HEK293 (cell line): ENCODE results near the gene PCA3.
A peak's percentile ranks its signal among the peaks of the same experiment; 100 is the strongest.

ENCODE experiments used
- CTCF ChIA-PET: fragments of 350-600 bp; formaldehyde crosslinking; extraction: SDS; loops from one replicate; lab custom pipeline; 2021; ENCODE audit warnings: antibody characterized with exemption; lab: Yijun Ruan, JAX
- POLR2A ChIA-PET: fragments of 300-600 bp; formaldehyde crosslinking; extraction: SDS; loops from one replicate; lab custom pipeline; 2020; ENCODE audit warnings: antibody characterized with exemption, inconsistent platforms; lab: Yijun Ruan, JAX
- H3K27ac ChIP-seq: fragments of 200-500 bp; sonication (Bioruptor generic); 2 replicates; pipeline ENCODE4 v1.5.1; 2014; ENCODE audit warnings: low read depth, low read length, control low read depth, inconsistent platforms; ENCODE audit errors: extremely low read depth
- H3K36me3 ChIP-seq, 2 experiments: fragments of 200-500 bp in 1 of 2; sonication (Bioruptor generic) in 1 of 2; 1 replicate in 1 of 2; 2 replicates in 1 of 2; pipeline ENCODE4 v1.5.1; 2014 to 2017; ENCODE audit warnings: inconsistent platforms in 2 of 2, low read length in 2 of 2; ENCODE audit not compliant: control insufficient read depth in 2 of 2, insufficient read depth in 1 of 2
- H3K4me1 ChIP-seq: fragments of 200-500 bp; sonication (Bioruptor generic); 2 replicates; pipeline ENCODE4 v1.5.1; 2014; ENCODE audit warnings: mild to moderate bottlenecking, low read length, inconsistent platforms; ENCODE audit not compliant: control insufficient read depth, insufficient read depth
- H3K4me3 ChIP-seq: 2 replicates; pipeline ENCODE4 v1.5.1; 2011; ENCODE audit warnings: low read depth, mild to moderate bottlenecking, control low read depth, low read length, moderate library complexity
- H3K9me3 ChIP-seq: fragments of 200-500 bp; sonication (Bioruptor generic); 2 replicates; pipeline ENCODE4 v1.5.1; 2014; ENCODE audit warnings: low read depth, low read length, inconsistent platforms; ENCODE audit not compliant: control insufficient read depth, insufficient read depth
- BCL11A ChIP-seq: fragments of 450-650 bp; formaldehyde crosslinking; IDR thresholded peaks from 2 replicates; pipeline ENCODE4 v1.5.1; 2016; ENCODE audit warnings: low read depth, missing biosample characterization, missing genetic modification characterization
- GLI2 ChIP-seq: fragments of 450-650 bp; formaldehyde crosslinking; IDR thresholded peaks from 2 replicates; pipeline ENCODE4; 2017; ENCODE audit warnings: missing biosample characterization, missing genetic modification characterization, low read depth, borderline replicate concordance
- MYNN ChIP-seq: fragments of 450-650 bp; formaldehyde crosslinking; IDR thresholded peaks from 2 replicates; pipeline ENCODE4 v1.5.1; 2016; ENCODE audit warnings: missing biosample characterization, missing genetic modification characterization, borderline replicate concordance
- SCRT2 ChIP-seq: fragments of 450-650 bp; formaldehyde crosslinking; IDR thresholded peaks from 2 replicates; pipeline ENCODE4 v1.5.1; 2016; ENCODE audit warnings: missing biosample characterization, missing genetic modification characterization
- TRIM28 ChIP-seq: IDR thresholded peaks from 2 replicates; pipeline ENCODE4 v1.6.1; 2011; ENCODE audit warnings: low read length, control low read depth, borderline replicate concordance
- ZBTB48 ChIP-seq: fragments of 450-650 bp; formaldehyde crosslinking; IDR thresholded peaks from 2 replicates; pipeline ENCODE4 v1.5.1; 2016; ENCODE audit warnings: missing biosample characterization, missing genetic modification characterization
- ZBTB7A ChIP-seq: fragments of 450-650 bp; formaldehyde crosslinking; IDR thresholded peaks from 2 replicates; pipeline ENCODE4 v1.5.1; 2016; ENCODE audit warnings: low read depth, missing biosample characterization, missing genetic modification characterization
- ZFP41 ChIP-seq: fragments of 450-650 bp; formaldehyde crosslinking; IDR thresholded peaks from 2 replicates; pipeline ENCODE4 v1.5.1; 2016; ENCODE audit warnings: missing biosample characterization, missing genetic modification characterization, borderline replicate concordance
- ZIC2 ChIP-seq: fragments of 450-650 bp; formaldehyde crosslinking; IDR thresholded peaks from 2 replicates; pipeline ENCODE4 v1.5.1; 2016; ENCODE audit warnings: missing biosample characterization, missing genetic modification characterization
- ZNF121 ChIP-seq: fragments of 450-650 bp; formaldehyde crosslinking; IDR thresholded peaks from 2 replicates; pipeline ENCODE4 v1.5.1; 2016; ENCODE audit warnings: missing biosample characterization, missing genetic modification characterization
- ZNF266 ChIP-seq: fragments of 450-650 bp; formaldehyde crosslinking; IDR thresholded peaks from 2 replicates; pipeline ENCODE4 v1.5.1; 2016; ENCODE audit warnings: missing biosample characterization, missing genetic modification characterization, low read depth
- ZNF292 ChIP-seq: fragments of 450-650 bp; formaldehyde crosslinking; IDR thresholded peaks from 2 replicates; pipeline ENCODE4 v1.5.1; 2016; ENCODE audit warnings: low read depth, missing biosample characterization, missing genetic modification characterization, borderline replicate concordance
- ZNF350 ChIP-seq: fragments of 450-650 bp; formaldehyde crosslinking; IDR thresholded peaks from 2 replicates; pipeline ENCODE4 v1.5.0; 2017; ENCODE audit warnings: missing biosample characterization, mild to moderate bottlenecking, missing genetic modification characterization
- ZNF426 ChIP-seq: fragments of 450-650 bp; formaldehyde crosslinking; IDR thresholded peaks from 2 replicates; pipeline ENCODE4 v1.5.1; 2017; ENCODE audit warnings: missing biosample characterization, missing genetic modification characterization, mild to moderate bottlenecking, inconsistent platforms, moderate library complexity
- ZNF449 ChIP-seq: fragments of 450-650 bp; formaldehyde crosslinking; IDR thresholded peaks from 2 replicates; pipeline ENCODE4 v1.5.1; 2017; ENCODE audit warnings: missing biosample characterization, mild to moderate bottlenecking, missing genetic modification characterization, moderate library complexity
- ZNF600 ChIP-seq: fragments of 450-650 bp; formaldehyde crosslinking; IDR thresholded peaks from 2 replicates; pipeline ENCODE4 v1.5.1; 2016; ENCODE audit warnings: missing biosample characterization, missing genetic modification characterization
- ZNF629 ChIP-seq: fragments of 450-650 bp; formaldehyde crosslinking; IDR thresholded peaks from 2 replicates; pipeline ENCODE4 v1.5.1; 2017; ENCODE audit warnings: missing biosample characterization, missing genetic modification characterization
- ZNF768 ChIP-seq: fragments of 450-650 bp; formaldehyde crosslinking; IDR thresholded peaks from 2 replicates; pipeline ENCODE4 v1.5.1; 2018; ENCODE audit warnings: missing biosample characterization, mild to moderate bottlenecking, missing genetic modification characterization
- ZNF785 ChIP-seq: fragments of 450-650 bp; formaldehyde crosslinking; IDR thresholded peaks from 2 replicates; pipeline ENCODE4 v1.5.1; 2016; ENCODE audit warnings: missing biosample characterization, missing genetic modification characterization
- ZSCAN30 ChIP-seq: fragments of 450-650 bp; IDR thresholded peaks from 2 replicates; pipeline ENCODE4 v1.5.1; 2018; ENCODE audit warnings: missing biosample characterization, mild to moderate bottlenecking, missing genetic modification characterization, moderate library complexity
- ZSCAN5A ChIP-seq: fragments of 450-650 bp; formaldehyde crosslinking; IDR thresholded peaks from 2 replicates; pipeline ENCODE4 v1.5.1; 2016; ENCODE audit warnings: missing biosample characterization, missing genetic modification characterization
- TF ChIP-seq, protein P1 (sequence below): fragments of 450-650 bp; formaldehyde crosslinking; IDR thresholded peaks from 2 replicates; pipeline ENCODE4 v1.5.1; 2016; ENCODE audit warnings: missing biosample characterization, missing genetic modification characterization

The PCA3 gene

GRCh38 chr9:76764138-76764537 is at the start of gene PCA3:
Gene PCA3, plus strand, starts transcription at chr9:76764438.
- Histone ChIP-seq H3K4me1 (no peaks in the 10 kb centered on the region), H3K4me3 (no peak within 1 kb of the TSS), H3K27ac (no peak within 1 kb of the TSS), H3K9me3 (no peaks in the 10 kb centered on the region), H3K36me3 (no peaks in the 10 kb centered on the region)
- CTCF ChIA-PET: interaction anchor here (0.6 to 1.0 kb wide), 2 partner anchors 170 to 223 kb away, joined by 3 to 4 read pairs; no protein-coding TSS in a partner anchor
- POLR2A ChIA-PET: no interaction called here
- TF ChIP-seq ZNF600 (tag by site-specific recombination) (no peak), ZNF629 (tag by site-specific recombination) (no peak), MYNN (tag by site-specific recombination) (no peak), ZSCAN5A (tag by site-specific recombination) (no peak), TRIM28 (no peak), ZNF121 (tag by site-specific recombination) (no peak), ZNF785 (tag by site-specific recombination) (no peak), ZNF768 (no peak), ZNF449 (tag by site-specific recombination) (no peak), ZFP41 (tag by site-specific recombination) (no peak), GLI2 (tag by site-specific recombination) (no peak), ZNF292 (no peak), ZIC2 (tag by site-specific recombination) (no peak), ZSCAN30 (tag by site-specific recombination) (no peak), ZNF266 (no peak), ZBTB48 (tag by site-specific recombination) (no peak), BCL11A (no peak)
- TF ChIP-seq, protein P1, sequence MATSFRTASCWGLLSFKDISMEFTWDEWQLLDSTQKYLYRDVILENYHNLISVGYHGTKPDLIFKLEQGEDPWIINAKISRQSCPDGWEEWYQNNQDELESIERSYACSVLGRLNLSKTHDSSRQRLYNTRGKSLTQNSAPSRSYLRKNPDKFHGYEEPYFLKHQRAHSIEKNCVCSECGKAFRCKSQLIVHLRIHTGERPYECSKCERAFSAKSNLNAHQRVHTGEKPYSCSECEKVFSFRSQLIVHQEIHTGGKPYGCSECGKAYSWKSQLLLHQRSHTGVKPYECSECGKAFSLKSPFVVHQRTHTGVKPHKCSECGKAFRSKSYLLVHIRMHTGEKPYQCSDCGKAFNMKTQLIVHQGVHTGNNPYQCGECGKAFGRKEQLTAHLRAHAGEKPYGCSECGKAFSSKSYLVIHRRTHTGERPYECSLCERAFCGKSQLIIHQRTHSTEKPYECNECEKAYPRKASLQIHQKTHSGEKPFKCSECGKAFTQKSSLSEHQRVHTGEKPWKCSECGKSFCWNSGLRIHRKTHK: no peak

GRCh38 chr9:76716085-76716672 is 48.1 kb upstream of the PCA3 start:
- Histone ChIP-seq H3K4me1 (peaks cover 10% of the 10 kb centered on the region; the same call in 1 of the 2 replicates), H3K27ac (no peak overlapping the region), H3K36me3 (no peaks in the 10 kb centered on the region), H3K4me3 (no peak overlapping the region)
- no peak for TF ChIP-seq ZNF426 (tag by site-specific recombination)
- no peak for TF ChIP-seq ZBTB7A
- TF ChIP-seq ZNF350: no peak
- TF ChIP-seq SCRT2 (tag by site-specific recombination): peak; percentile 22; the same call in 1 of the 2 replicates
- peak; percentile 98 for TF ChIP-seq MYNN (tag by site-specific recombination)
- TF ChIP-seq, all 188 proteins: peak for 2
- ChIA-PET POLR2A (no interaction called here), CTCF (interaction anchor here (0.7 to 1.8 kb wide), 2 partner anchors 12 to 96 kb away, joined by 3 to 6 read pairs; no protein-coding TSS in a partner anchor)
- no peaks in the 10 kb centered on the region for H3K9me3 ChIP-seq
